Hepatocyte (in vitro differentiated cells): Measurements from ENCODE around the gene TXNDC5. TPM values are rescaled to one million over a fixed set of nuclear protein-coding genes. Genes with fewer than 3 reads are reported as not detected.

Source experiments
- DNase-seq: peaks from one replicate; pipeline ENCODE4 v3.0.0-alpha.2; 2016; ENCODE audit warnings: low spot score
- H2AFZ ChIP-seq: fragments of 200-600 bp; sonication (generic); 2 replicates; pipeline ENCODE4 v1.6.0; 2016; ENCODE audit warnings: antibody characterized with exemption, mild to moderate bottlenecking
- H3K27ac ChIP-seq: fragments of 200-600 bp; sonication (generic); 2 replicates; pipeline ENCODE4 v1.5.1; 2016; ENCODE audit warnings: mild to moderate bottlenecking
- H3K27me3 ChIP-seq: fragments of 200-600 bp; sonication (generic); 2 replicates; pipeline ENCODE4 v1.6.1; 2016
- H3K36me3 ChIP-seq: fragments of 200-600 bp; sonication (generic); replicated peaks from 2 replicates; pipeline ENCODE4 v1.5.1; 2016; ENCODE audit warnings: low read depth; ENCODE audit not compliant: insufficient read depth
- H3K4me1 ChIP-seq: fragments of 200-600 bp; sonication (generic); 2 replicates; pipeline ENCODE4 v1.5.1; 2016; ENCODE audit warnings: mild to moderate bottlenecking, moderate library complexity; ENCODE audit not compliant: insufficient read depth
- H3K4me2 ChIP-seq: fragments of 200-600 bp; sonication (generic); 2 replicates; pipeline ENCODE4 v1.6.0; 2016
- H3K4me3 ChIP-seq: fragments of 200-600 bp; sonication (generic); 2 replicates; pipeline ENCODE4 v1.5.1; 2016; ENCODE audit warnings: mild to moderate bottlenecking
- H3K79me2 ChIP-seq: fragments of 200-600 bp; sonication (generic); 2 replicates; pipeline ENCODE4 v1.6.0; 2017; ENCODE audit warnings: mild to moderate bottlenecking
- H3K9me2 ChIP-seq: fragments of 200-600 bp; sonication (generic); replicated peaks from 2 replicates; pipeline ENCODE4 v1.6.0; 2017; ENCODE audit warnings: mild to moderate bottlenecking; ENCODE audit not compliant: insufficient read depth
- H3K9me3 ChIP-seq: fragments of 200-600 bp; sonication (generic); 2 replicates; pipeline ENCODE4 v1.5.1; 2016; ENCODE audit warnings: low read depth, mild to moderate bottlenecking
- H4K20me1 ChIP-seq: fragments of 200-600 bp; sonication (generic); 2 replicates; pipeline ENCODE4 v1.6.0; 2016; ENCODE audit warnings: mild to moderate bottlenecking; ENCODE audit not compliant: insufficient read depth, poor library complexity, severe bottlenecking
- CTCF ChIP-seq: fragments of 200-600 bp; sonication (generic); IDR thresholded peaks from 2 replicates; pipeline ENCODE4 v1.5.1; 2016; ENCODE audit warnings: antibody characterized with exemption, mild to moderate bottlenecking; ENCODE audit not compliant: poor library complexity
- EZH2 ChIP-seq: fragments of 200-600 bp; sonication (generic); IDR thresholded peaks from 2 replicates; pipeline ENCODE4 v1.6.1; 2016; ENCODE audit warnings: antibody characterized with exemption, mild to moderate bottlenecking, borderline replicate concordance
- EZH2phosphoT487 ChIP-seq: fragments of 200-600 bp; sonication (generic); IDR thresholded peaks from one replicate; pipeline ENCODE4 v1.6.1; 2018; ENCODE audit warnings: antibody characterized with exemption, mild to moderate bottlenecking, low read depth, moderate library complexity; ENCODE audit not compliant: unreplicated experiment, severe bottlenecking
- WGBS: methylation state at CpG from one replicate; pipeline ENCODE4 v1.1.6; 2016; ENCODE audit warnings: low lambda C conversion rate; ENCODE audit errors: missing lambda C conversion rate; 5-methylcytosine and 5-hydroxymethylcytosine counted together
- polyA plus RNA-seq: library from polyadenylated mRNA; unstranded; fragments of >200 nt; fragmentation: Nextera tagmentation; extraction: Ambion mirVana; gene quantifications from 2 replicates; pipeline ENCODE4 v1.2.1, GENCODE V29; 2016
- total RNA-seq: library from RNA; depleted of rRNA; stranded (reverse); fragments of >200 nt; gene quantifications from 2 replicates; pipeline ENCODE4 v1.2.3, GENCODE V29; 2014

Gene TXNDC5
- total and polyA plus RNA-seq, 2 experiments from 2014 or later = 238 to 241 TPM

- Histone ChIP-seq H3K4me3 (no peak overlapping the region), H3K27ac (no peak overlapping the region), H3K79me2 (no peaks in the 10 kb centered on the region), H3K9me3 (no peaks in the 10 kb centered on the region), H3K9me2 (no peaks in the 10 kb centered on the region), H2AFZ (no peak overlapping the region), H3K4me2 (no peak overlapping the region), H3K27me3 (no peaks in the 10 kb centered on the region), H3K36me3 (no peaks in the 10 kb centered on the region), H4K20me1 (no peaks in the 10 kb centered on the region), H3K4me1 (no peaks in the 10 kb centered on the region)
- 96% methylated on average over 15 of the region's 15 CpGs for WGBS
- TF ChIP-seq EZH2phosphoT487 (no peak), EZH2 (no peak), CTCF (no peak)
- DNase-seq = no peak
Observed at GRCh38 chr6:7891078-7891872, 19.3 kb downstream of the TXNDC5 start.

- H4K20me1 ChIP-seq = no peaks in the 10 kb centered on the region
- H3K27me3 ChIP-seq = no peaks in the 10 kb centered on the region
- H3K27ac ChIP-seq = no peak overlapping the region
- H3K4me1 ChIP-seq = no peaks in the 10 kb centered on the region
- H3K4me2 ChIP-seq = no peak overlapping the region
- TF ChIP-seq EZH2 = no peak
- no peak for TF ChIP-seq CTCF
- TF ChIP-seq EZH2phosphoT487 = no peak
- 97% methylated on average over 25 of the region's 25 CpGs for WGBS
- H3K9me2 ChIP-seq = no peaks in the 10 kb centered on the region
- no peaks in the 10 kb centered on the region for H3K36me3 ChIP-seq
- no peaks in the 10 kb centered on the region for H3K9me3 ChIP-seq
- DNase-seq = no peak
- no peak overlapping the region for H2AFZ ChIP-seq
- no peaks in the 10 kb centered on the region for H3K79me2 ChIP-seq
- no peak overlapping the region for H3K4me3 ChIP-seq
Observed at GRCh38 chr6:7888587-7889357, 21.8 kb downstream of the TXNDC5 start.

GRCh38 chr6:7887278-7887991 lies 23.2 kb downstream of the TXNDC5 start:
- Histone ChIP-seq H3K9me2 (no peaks in the 10 kb centered on the region), H3K4me3 (no peak overlapping the region), H3K4me2 (no peak overlapping the region), H3K27ac (no peak overlapping the region), H3K27me3 (no peaks in the 10 kb centered on the region), H3K79me2 (no peaks in the 10 kb centered on the region), H2AFZ (no peak overlapping the region), H3K36me3 (no peaks in the 10 kb centered on the region), H3K4me1 (no peaks in the 10 kb centered on the region), H3K9me3 (no peaks in the 10 kb centered on the region), H4K20me1 (no peaks in the 10 kb centered on the region)
- DNase-seq = no peak
- TF ChIP-seq EZH2phosphoT487 (no peak), CTCF (no peak), EZH2 (no peak)
- WGBS = 95% methylated on average over 21 of the region's 21 CpGs
